Activated T-cell treated with anti-CD3 and anti-CD28 coated beads for 4 hours (primary cell): ENCODE results near the gene MPDU1.

Source experiments
- DNase-seq: peaks from one replicate; pipeline ENCODE4 v3.0.0-alpha.2; 2020

The MPDU1 gene

GRCh38 chr17:7583253-7584109 is at the start of gene MPDU1:
Gene MPDU1, plus strand, starts transcription at chr17:7583852. Its CDS starts 11 bp downstream, at chr17:7583863.
- DNase-seq = peak; percentile 88

GRCh38 chr17:7538050-7538449 is 45.6 kb upstream of the MPDU1 start:
- DNase-seq = no peak

GRCh38 chr17:7538891-7539545 is 44.6 kb upstream of the MPDU1 start:
- DNase-seq = no peak

- DNase-seq = no peak
Measured at GRCh38 chr17:7541074-7541621, 42.5 kb upstream of the MPDU1 start.

GRCh38 chr17:7544911-7545310 is 38.7 kb upstream of the MPDU1 start:
- DNase-seq = no peak

GRCh38 chr17:7548585-7549400 is 34.9 kb upstream of the MPDU1 start, which contains the start of gene TNFSF12:
Gene TNFSF12, plus strand, starts transcription at chr17:7549058. Its CDS starts 96 bp downstream, at chr17:7549154.
- DNase-seq = no peak

- DNase-seq = no peak
Measured at GRCh38 chr17:7549401-7550055, 34.1 kb upstream of the MPDU1 start.

GRCh38 chr17:7550344-7550743 is 33.3 kb upstream of the MPDU1 start:
- DNase-seq = no peak

GRCh38 chr17:7551396-7551795 is 32.3 kb upstream of the MPDU1 start:
- no peak for DNase-seq

GRCh38 chr17:7552621-7553051 is 31.0 kb upstream of the MPDU1 start:
- DNase-seq = no peak

- no peak for DNase-seq
Measured at GRCh38 chr17:7553356-7553755, 30.3 kb upstream of the MPDU1 start.

GRCh38 chr17:7555320-7555948 is 28.2 kb upstream of the MPDU1 start:
- no peak for DNase-seq

- DNase-seq = no peak
Measured at GRCh38 chr17:7556627-7557026, 27.0 kb upstream of the MPDU1 start.

GRCh38 chr17:7557147-7557764 is 26.4 kb upstream of the MPDU1 start:
- no peak for DNase-seq

- no peak for DNase-seq
Measured at GRCh38 chr17:7557775-7558543, 25.7 kb upstream of the MPDU1 start.

- DNase-seq = no peak
Measured at GRCh38 chr17:7558544-7559319, 24.9 kb upstream of the MPDU1 start, which contains the start of gene TNFSF13. Gene TNFSF13, plus strand, starts transcription at chr17:7558750. Its CDS starts 290 bp downstream, at chr17:7559040.

- DNase-seq = no peak
Measured at GRCh38 chr17:7559320-7560171, 24.1 kb upstream of the MPDU1 start.

- no peak for DNase-seq
Measured at GRCh38 chr17:7560172-7561027, 23.3 kb upstream of the MPDU1 start.
